GM23338 (cell line): ENCODE measurements around the gene IDI2. TPM values are rescaled to one million over a fixed set of nuclear protein-coding genes. Genes with fewer than 3 reads are reported as not detected.

Experiments used
- ATAC-seq: fragments of 200-7000 bp; cut with Tn5 transposase; 3 replicates; pipeline ENCODE4 v1.9.1; 2020
- DNase-seq: peaks from one replicate; pipeline ENCODE4 v3.0.0-alpha.2; 2015; ENCODE audit warnings: low spot score
- H2AFZ ChIP-seq: fragments of 200-600 bp; sonication (generic); 2 replicates; pipeline ENCODE4 v1.8.0; 2016; ENCODE audit warnings: antibody characterized with exemption, mild to moderate bottlenecking, moderate library complexity
- H3F3A ChIP-seq: fragments of 200-600 bp; sonication (generic); replicated peaks from 2 replicates; pipeline ENCODE4 v1.8.0; 2017; ENCODE audit warnings: antibody characterized with exemption, mixed run types, low read depth
- H3K27ac ChIP-seq: fragments of 200-600 bp; sonication (generic); 2 replicates; pipeline ENCODE4 v1.6.1; 2016; ENCODE audit warnings: low read depth
- H3K27me3 ChIP-seq: fragments of 200-600 bp; sonication (generic); 2 replicates; pipeline ENCODE4 v1.8.0; 2016; ENCODE audit warnings: mild to moderate bottlenecking, mixed run types, moderate library complexity; ENCODE audit not compliant: insufficient read depth
- H3K36me3 ChIP-seq: fragments of 200-600 bp; sonication (generic); 2 replicates; pipeline ENCODE4 v1.8.0; 2016; ENCODE audit warnings: mild to moderate bottlenecking; ENCODE audit not compliant: insufficient read depth
- H3K4me1 ChIP-seq: fragments of 200-600 bp; sonication (generic); 2 replicates; pipeline ENCODE4 v1.8.0; 2016; ENCODE audit warnings: mild to moderate bottlenecking, moderate library complexity; ENCODE audit not compliant: insufficient read depth
- H3K4me2 ChIP-seq: fragments of 200-600 bp; sonication (generic); 2 replicates; pipeline ENCODE4 v1.7.1; 2017; ENCODE audit warnings: mixed run types
- H3K4me3 ChIP-seq: fragments of 200-600 bp; sonication (generic); 2 replicates; pipeline ENCODE4 v1.6.1; 2016; ENCODE audit warnings: mixed run types
- H3K79me2 ChIP-seq: fragments of 200-600 bp; sonication (generic); replicated peaks from 2 replicates; pipeline ENCODE4 v1.8.0; 2017; ENCODE audit warnings: mild to moderate bottlenecking; ENCODE audit not compliant: insufficient read depth
- H3K9me2 ChIP-seq: fragments of 200-600 bp; sonication (generic); 2 replicates; pipeline ENCODE4 v1.8.0; 2017; ENCODE audit not compliant: insufficient read depth
- H4K20me1 ChIP-seq: fragments of 200-600 bp; sonication (generic); replicated peaks from 2 replicates; pipeline ENCODE4 v1.8.0; 2017; ENCODE audit warnings: mild to moderate bottlenecking; ENCODE audit not compliant: insufficient read depth
- H3K27ac Mint-ChIP-seq: 2 replicates; pipeline ENCODE4 v1.8.0; 2020; ENCODE audit warnings: inconsistent platforms, mild to moderate bottlenecking, moderate library complexity, mixed read lengths
- H3K27me3 Mint-ChIP-seq: 3 replicates; pipeline ENCODE4 v1.8.0; 2022; ENCODE audit warnings: low read depth, mild to moderate bottlenecking, moderate library complexity, mixed read lengths, inconsistent platforms; ENCODE audit not compliant: insufficient read depth, poor library complexity
- H3K36me3 Mint-ChIP-seq: 3 replicates; pipeline ENCODE4 v1.8.0; 2021; ENCODE audit warnings: low read depth, mild to moderate bottlenecking, inconsistent platforms, moderate library complexity, mixed read lengths
- H3K4me1 Mint-ChIP-seq: 3 replicates; pipeline ENCODE4 v1.8.0; 2020; ENCODE audit warnings: mild to moderate bottlenecking, inconsistent platforms, mixed read lengths
- H3K4me3 Mint-ChIP-seq: 3 replicates; pipeline ENCODE4 v1.8.0; 2021; ENCODE audit warnings: moderate library complexity, mild to moderate bottlenecking, inconsistent platforms, mixed read lengths
- H3K9me3 Mint-ChIP-seq: 3 replicates; pipeline ENCODE4 v1.8.0; 2020; ENCODE audit warnings: moderate library complexity, mild to moderate bottlenecking, inconsistent platforms, mixed read lengths
- CREB1 ChIP-seq: fragments of 250-450 bp; sonication (Bioruptor Pico); IDR thresholded peaks from 2 replicates; pipeline ENCODE4 v1.5.0; 2020; ENCODE audit warnings: low read depth, mild to moderate bottlenecking, moderate library complexity
- EZH2 ChIP-seq: fragments of 200-600 bp; sonication (generic); IDR thresholded peaks from one replicate; pipeline ENCODE4 v1.8.0; 2017; ENCODE audit warnings: antibody characterized with exemption, mild to moderate bottlenecking, low read depth; ENCODE audit not compliant: unreplicated experiment
- EZH2phosphoT487 ChIP-seq: fragments of 200-600 bp; sonication (generic); IDR thresholded peaks from one replicate; pipeline ENCODE4 v1.8.1; 2018; ENCODE audit warnings: antibody characterized with exemption; ENCODE audit not compliant: unreplicated experiment
- JUNB ChIP-seq: IDR thresholded peaks from one replicate; pipeline ENCODE4 v1.6.1; 2016; ENCODE audit warnings: antibody characterized with exemption; ENCODE audit not compliant: unreplicated experiment
- NANOG ChIP-seq: IDR thresholded peaks from 2 replicates; pipeline ENCODE4 v1.6.1; 2016; ENCODE audit warnings: antibody characterized with exemption, borderline replicate concordance
- POLR2AphosphoS5 ChIP-seq: IDR thresholded peaks from 2 replicates; pipeline ENCODE4 v1.6.1; 2016; ENCODE audit warnings: antibody characterized with exemption, low read depth
- REST ChIP-seq: IDR thresholded peaks from one replicate; pipeline ENCODE4 v1.6.1; 2018; ENCODE audit warnings: antibody characterized with exemption; ENCODE audit not compliant: unreplicated experiment
- STAT1 ChIP-seq: IDR thresholded peaks from one replicate; pipeline ENCODE4 v1.6.1; 2016; ENCODE audit warnings: antibody characterized with exemption; ENCODE audit not compliant: unreplicated experiment
- ZNF114 ChIP-seq: fragments of 250-450 bp; sonication (Bioruptor Pico); IDR thresholded peaks from 2 replicates; pipeline ENCODE4 v1.5.0; 2020; ENCODE audit warnings: mild to moderate bottlenecking, moderate library complexity
- ZNF331 ChIP-seq: fragments of 250-450 bp; sonication (Bioruptor Pico); IDR thresholded peaks from 2 replicates; pipeline ENCODE4 v1.5.0; 2020; ENCODE audit warnings: low read depth, mild to moderate bottlenecking, moderate library complexity
- ZNF462 ChIP-seq: fragments of 250-450 bp; sonication (Bioruptor Pico); IDR thresholded peaks from 2 replicates; pipeline ENCODE4 v1.5.0; 2020; ENCODE audit warnings: mild to moderate bottlenecking, moderate library complexity
- polyA plus RNA-seq: library from polyadenylated mRNA; unstranded; fragments of >200 nt; fragmentation: Nextera tagmentation; extraction: Ambion mirVana; gene quantifications from 2 replicates; pipeline ENCODE4 v1.2.1, GENCODE V29; 2016
- total RNA-seq: library from RNA; depleted of rRNA; stranded (reverse); fragments of >200 nt; shearing (Covaris generic); gene quantifications from 2 replicates; pipeline ENCODE4 v1.2.3, GENCODE V29; 2014
- TF ChIP-seq, protein P1 (sequence below), 2 experiments: fragments of 200-600 bp in 1 of 2; sonication (generic) in 1 of 2; conservative IDR thresholded peaks; 2 replicates each; pipeline versions ENCODE4 v1.5.1 to v1.6.1; 2016 to 2017; ENCODE audit warnings: antibody characterized with exemption in 2 of 2, low read depth in 2 of 2, mild to moderate bottlenecking in 2 of 2, moderate library complexity in 1 of 2
- TF ChIP-seq, protein P2 (sequence below): IDR thresholded peaks from 2 replicates; pipeline ENCODE4 v1.6.1; 2016; ENCODE audit warnings: antibody characterized with exemption

Gene IDI2
- total and polyA plus RNA-seq, 2 experiments from 2014 or later: not detected

DNA sequence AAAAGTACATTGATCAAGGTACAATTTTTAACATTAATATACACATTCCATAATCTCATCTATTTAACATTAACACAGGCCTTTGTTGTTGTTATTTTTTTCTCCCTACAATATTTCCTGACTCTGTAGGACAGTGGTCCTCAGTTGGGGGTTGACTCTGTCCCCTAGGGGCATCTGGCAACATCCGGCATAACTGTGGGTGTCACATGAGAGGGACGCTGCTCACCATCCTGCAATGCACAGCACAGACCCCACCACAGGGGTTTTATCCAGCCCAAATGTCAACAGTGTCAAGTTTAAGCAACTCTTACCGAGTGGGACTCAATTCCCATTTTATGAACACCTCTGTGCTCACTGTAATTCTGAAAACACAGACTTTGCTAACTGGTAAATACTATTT is 14.5 kb upstream of the IDI2 start:
- peaks cover 24% of the 10 kb centered on the region for H3K79me2 ChIP-seq
- peaks cover 6% of the 10 kb centered on the region for H3K4me1 ChIP-seq
- H3K27me3 Mint-ChIP-seq: no peaks in the 10 kb centered on the region
- peaks cover 13% of the 10 kb centered on the region for H3K4me1 Mint-ChIP-seq
- H3K36me3 ChIP-seq: peaks cover 51% of the 10 kb centered on the region
- no peak overlapping the region for H3K4me3 ChIP-seq
- no peak overlapping the region; the same call in 1 of the 2 replicates for H3K27ac ChIP-seq
- H3K4me2 ChIP-seq: no peak overlapping the region
- no peaks in the 10 kb centered on the region for H3K9me2 ChIP-seq
- peaks cover 37% of the 10 kb centered on the region for H3F3A ChIP-seq
- no peak overlapping the region for H2AFZ ChIP-seq
- peak overlapping the region; percentile 60; the same call in 1 of the 2 replicates for H3K27ac Mint-ChIP-seq
- no peak for ATAC-seq
- H4K20me1 ChIP-seq: peaks cover 41% of the 10 kb centered on the region
- TF ChIP-seq ZNF462 (CRISPR knock-in tag) (no peak), EZH2 (no peak), POLR2AphosphoS5 (no peak), EZH2phosphoT487 (no peak), REST (no peak), ZNF114 (CRISPR knock-in tag) (no peak), JUNB (no peak), NANOG (no peak), STAT1 (no peak), ZNF331 (CRISPR knock-in tag) (no peak), CREB1 (CRISPR knock-in tag) (no peak)
- TF ChIP-seq, protein P1, sequence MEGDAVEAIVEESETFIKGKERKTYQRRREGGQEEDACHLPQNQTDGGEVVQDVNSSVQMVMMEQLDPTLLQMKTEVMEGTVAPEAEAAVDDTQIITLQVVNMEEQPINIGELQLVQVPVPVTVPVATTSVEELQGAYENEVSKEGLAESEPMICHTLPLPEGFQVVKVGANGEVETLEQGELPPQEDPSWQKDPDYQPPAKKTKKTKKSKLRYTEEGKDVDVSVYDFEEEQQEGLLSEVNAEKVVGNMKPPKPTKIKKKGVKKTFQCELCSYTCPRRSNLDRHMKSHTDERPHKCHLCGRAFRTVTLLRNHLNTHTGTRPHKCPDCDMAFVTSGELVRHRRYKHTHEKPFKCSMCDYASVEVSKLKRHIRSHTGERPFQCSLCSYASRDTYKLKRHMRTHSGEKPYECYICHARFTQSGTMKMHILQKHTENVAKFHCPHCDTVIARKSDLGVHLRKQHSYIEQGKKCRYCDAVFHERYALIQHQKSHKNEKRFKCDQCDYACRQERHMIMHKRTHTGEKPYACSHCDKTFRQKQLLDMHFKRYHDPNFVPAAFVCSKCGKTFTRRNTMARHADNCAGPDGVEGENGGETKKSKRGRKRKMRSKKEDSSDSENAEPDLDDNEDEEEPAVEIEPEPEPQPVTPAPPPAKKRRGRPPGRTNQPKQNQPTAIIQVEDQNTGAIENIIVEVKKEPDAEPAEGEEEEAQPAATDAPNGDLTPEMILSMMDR (conservative IDR thresholded peaks at IDR 0.05; ENCODE audit: low read depth in 2 of 2): no peak
- TF ChIP-seq, protein P2, sequence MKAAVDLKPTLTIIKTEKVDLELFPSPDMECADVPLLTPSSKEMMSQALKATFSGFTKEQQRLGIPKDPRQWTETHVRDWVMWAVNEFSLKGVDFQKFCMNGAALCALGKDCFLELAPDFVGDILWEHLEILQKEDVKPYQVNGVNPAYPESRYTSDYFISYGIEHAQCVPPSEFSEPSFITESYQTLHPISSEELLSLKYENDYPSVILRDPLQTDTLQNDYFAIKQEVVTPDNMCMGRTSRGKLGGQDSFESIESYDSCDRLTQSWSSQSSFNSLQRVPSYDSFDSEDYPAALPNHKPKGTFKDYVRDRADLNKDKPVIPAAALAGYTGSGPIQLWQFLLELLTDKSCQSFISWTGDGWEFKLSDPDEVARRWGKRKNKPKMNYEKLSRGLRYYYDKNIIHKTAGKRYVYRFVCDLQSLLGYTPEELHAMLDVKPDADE: no peak
- no peaks in the 10 kb centered on the region for H3K9me3 Mint-ChIP-seq
- H3K27me3 ChIP-seq: no peaks in the 10 kb centered on the region
- no peak for DNase-seq
- peaks cover 42% of the 10 kb centered on the region for H3K36me3 Mint-ChIP-seq
- no peak overlapping the region for H3K4me3 Mint-ChIP-seq
